HepG2 (cell line): ENCODE measurements around the gene DUOXA2. TPM values are rescaled to one million over a fixed set of nuclear protein-coding genes. Genes with fewer than 3 reads are reported as not detected.

ENCODE experiments used
- ATAC-seq: fragments of 200-7000 bp; cut with Tn5 transposase; 3 replicates; pipeline ENCODE4 v1.9.1; 2020; ENCODE audit warnings: mild to moderate bottlenecking, moderate library complexity
- BruUV-seq: library from RNA; stranded (reverse); fragments of 400-500 nt; replicated peaks from 2 replicates; lab custom pipeline; 2021; lab: Mats Ljungman, UMichigan
- CTCF ChIA-PET: fragments of 300-600 bp; formaldehyde crosslinking; extraction: SDS; loops from one replicate; lab custom pipeline; 2021; ENCODE audit warnings: low total read pairs, inconsistent platforms, low intra/inter-chr PET ratio; lab: Yijun Ruan, JAX
- POLR2A ChIA-PET: fragments of 350-600 bp; sonication (Branson Sonifier 250); formaldehyde crosslinking; loops from one replicate; lab custom pipeline; 2020; ENCODE audit warnings: antibody characterized with exemption, inconsistent platforms; lab: Yijun Ruan, JAX
- DNase-seq: peaks from one replicate; pipeline ENCODE4 v3.0.0-alpha.2; 2015; ENCODE audit warnings: low spot score
- FAIRE-seq: peaks from 3 replicates; lab custom pipeline; 2011; peaks lifted over from hg19 to GRCh38; lab: Jason Lieb, UNC
- H2AFZ ChIP-seq: one replicate; pipeline ENCODE4 v1.6.1; 2011; ENCODE audit warnings: low read length, inconsistent platforms
- H3K27ac ChIP-seq: fragments of 300-600 bp; 3 replicates; pipeline ENCODE4 v1.8.0; 2011; ENCODE audit warnings: mixed run types, mild to moderate bottlenecking, mixed read lengths, low read length, inconsistent platforms; ENCODE audit not compliant: insufficient read depth; ENCODE audit errors: extremely low read length
- H3K27me3 ChIP-seq, 2 experiments: fragments of 200-600 bp in 1 of 2; 2 replicates in 1 of 2; 3 replicates in 1 of 2; pipeline versions ENCODE4 v1.6.0 to v1.8.0; 2011; ENCODE audit warnings: low read length in 2 of 2, mild to moderate bottlenecking in 2 of 2, moderate library complexity in 2 of 2, inconsistent platforms in 1 of 2; ENCODE audit not compliant: insufficient read depth in 2 of 2, control insufficient read depth in 1 of 2
- H3K36me3 ChIP-seq, 2 experiments: fragments of 200-600 bp in 1 of 2; replicated peaks in 1 of 2; 2 replicates in 1 of 2; 3 replicates in 1 of 2; pipeline versions ENCODE4 v1.5.1 to v1.8.0; 2011; ENCODE audit warnings: low read length in 2 of 2, inconsistent platforms in 1 of 2; ENCODE audit not compliant: insufficient read depth in 2 of 2, control insufficient read depth in 1 of 2
- H3K4me1 ChIP-seq: 2 replicates; pipeline ENCODE4 v1.5.1; 2012; ENCODE audit warnings: low read length, inconsistent platforms; ENCODE audit not compliant: insufficient read depth
- H3K4me2 ChIP-seq: 2 replicates; pipeline ENCODE4 v1.6.0; 2011; ENCODE audit warnings: low read depth, low read length, inconsistent platforms
- H3K4me3 ChIP-seq, 3 experiments: fragments of 200-600 bp in 1 of 3; sonication (generic), shearing (Covaris generic) in 1 of 3; replicated peaks in 1 of 3; 2 replicates each; pipeline ENCODE4 v1.5.1; 2011 to 2016; ENCODE audit warnings: low read length in 3 of 3, inconsistent platforms in 2 of 3, low read depth in 2 of 3, mild to moderate bottlenecking in 2 of 3, control low read depth in 1 of 3, mixed read lengths in 1 of 3; ENCODE audit not compliant: insufficient read depth in 1 of 3
- H3K79me2 ChIP-seq: one replicate; pipeline ENCODE4 v1.6.1; 2011; ENCODE audit warnings: low read length, inconsistent platforms; ENCODE audit not compliant: insufficient read depth
- H3K9ac ChIP-seq: 2 replicates; pipeline ENCODE4 v1.6.0; 2011; ENCODE audit warnings: mild to moderate bottlenecking, low read depth, low read length, inconsistent platforms; ENCODE audit not compliant: insufficient read depth
- H3K9me3 ChIP-seq: 2 replicates; pipeline ENCODE4 v1.5.1; 2012; ENCODE audit warnings: mild to moderate bottlenecking, low read length
- H4K20me1 ChIP-seq: 2 replicates; pipeline ENCODE4 v1.6.0; 2011; ENCODE audit warnings: inconsistent platforms, mild to moderate bottlenecking, low read length, moderate library complexity; ENCODE audit not compliant: insufficient read depth
- ARID3A ChIP-seq: IDR thresholded peaks from 2 replicates; pipeline ENCODE4 v1.6.1; 2012; ENCODE audit warnings: low read depth, low read length, improper control_type of control experiment
- BCL6 ChIP-seq: IDR thresholded peaks from 2 replicates; pipeline ENCODE4 v1.6.1; 2016; ENCODE audit warnings: missing genetic modification reagents, missing compliant biosample characterization
- GATAD2A ChIP-seq: IDR thresholded peaks from 2 replicates; pipeline ENCODE4 v1.6.1; 2016
- HNF4A ChIP-seq: sonication (generic); formaldehyde crosslinking; IDR thresholded peaks from 2 replicates; pipeline ENCODE4 v1.4.0; 2020; ENCODE audit warnings: missing genetic modification reagents
- HNRNPL ChIP-seq: fragments of 200-400 bp; formaldehyde crosslinking; IDR thresholded peaks from 2 replicates; pipeline ENCODE4 v1.6.1; 2017; ENCODE audit warnings: mild to moderate bottlenecking, low read depth, low read length
- NFIB ChIP-seq: sonication (generic); formaldehyde crosslinking; IDR thresholded peaks from 2 replicates; pipeline ENCODE4 v1.9.0; 2021; ENCODE audit warnings: missing genetic modification reagents, mild to moderate bottlenecking, borderline replicate concordance
- NRL ChIP-seq: sonication (generic); formaldehyde crosslinking; IDR thresholded peaks from 2 replicates; pipeline ENCODE4 v1.5.0; 2020; ENCODE audit warnings: missing genetic modification reagents, mild to moderate bottlenecking, moderate library complexity, borderline replicate concordance
- PBX2 ChIP-seq: IDR thresholded peaks from 2 replicates; pipeline ENCODE4 v1.6.1; 2016; ENCODE audit warnings: control low read depth
- RARA ChIP-seq: IDR thresholded peaks from 2 replicates; pipeline ENCODE4 v1.6.1; 2016; ENCODE audit warnings: missing genetic modification reagents, missing compliant biosample characterization
- SP4 ChIP-seq: sonication (generic); formaldehyde crosslinking; IDR thresholded peaks from 2 replicates; pipeline ENCODE4 v1.8.1; 2023; ENCODE audit warnings: mild to moderate bottlenecking, missing genetic modification reagents
- SRF ChIP-seq: IDR thresholded peaks from 2 replicates; pipeline ENCODE4 v1.6.1; 2011; ENCODE audit warnings: mild to moderate bottlenecking, low read depth, low read length, moderate library complexity
- TEAD3 ChIP-seq: optimal IDR thresholded peaks from 2 replicates; pipeline ENCODE3; 2016; ENCODE audit warnings: borderline replicate concordance
- ZNF317 ChIP-seq: sonication (generic); formaldehyde crosslinking; IDR thresholded peaks from 2 replicates; pipeline ENCODE4 v1.5.0; 2020; ENCODE audit warnings: mild to moderate bottlenecking, missing genetic modification reagents
- ZNF343 ChIP-seq: sonication (generic); formaldehyde crosslinking; IDR thresholded peaks from 2 replicates; pipeline ENCODE4 v1.4.0; 2020; ENCODE audit warnings: mild to moderate bottlenecking, missing genetic modification reagents
- ZNF850 ChIP-seq: sonication (generic); formaldehyde crosslinking; conservative IDR thresholded peaks from 2 replicates; pipeline ENCODE4 v1.9.0; 2021; ENCODE audit warnings: mild to moderate bottlenecking, missing genetic modification reagents
- ZUFSP ChIP-seq: sonication (generic); formaldehyde crosslinking; IDR thresholded peaks from 2 replicates; pipeline ENCODE4 v1.9.0; 2021; ENCODE audit warnings: missing genetic modification reagents, mild to moderate bottlenecking, borderline replicate concordance
- WGBS: methylation state at CpG from one replicate; pipeline ENCODE4 v1.1.6; 2017; ENCODE audit warnings: low lambda C conversion rate; 5-methylcytosine and 5-hydroxymethylcytosine counted together
- in situ Hi-C: cut with HindIII; loops from 2 replicates; pipeline ENCODE4 v1.10.0; 2017; ENCODE audit warnings: low pct_unique_long_range_greater_than_20kb; ENCODE audit not compliant: extremely low pct_ligation_motif_present
- intact Hi-C: fragments of 100-400 bp; cut with micrococcal nuclease; formaldehyde crosslinking; loops from one replicate; pipeline ENCODE4 v1.10.0; 2022; ENCODE audit not compliant: unreplicated experiment
- polyA plus RNA-seq, 8 experiments: library from polyadenylated mRNA; depleted of rRNA in 3 of 8; stranded (reverse) in 7 of 8; unstranded in 1 of 8; fragments of >200 nt; fragmentation: Illumina TruSeq in 4 of 8; extraction: Trizol in 4 of 8; gene quantifications; 2 replicates each; pipeline versions ENCODE4 v1.2.1 to v1.2.3, GENCODE V29; 2011 to 2016; ENCODE audit warnings: low read depth in 4 of 8, missing spikeins in 1 of 8, mixed read lengths in 1 of 8; ENCODE audit not compliant: insufficient read depth in 1 of 8
- total RNA-seq, 5 experiments: library from RNA; depleted of rRNA; stranded (reverse); fragments of >200 nt; fragmentation: Illumina TruSeq; extraction: Trizol; gene quantifications; 2 replicates each; pipeline ENCODE4 v1.2.3, GENCODE V29; 2016; ENCODE audit warnings: low read depth in 1 of 5

DUOXA2 gene
- total and polyA plus RNA-seq, 2 of the 13 experiments (the other 11 are each of a cell fraction or from before 2014, with no cell fraction given), result 0.32 TPM; not detected in 1

- TF ChIP-seq ZUFSP (CRISPR knock-in tag) (no peak), PBX2 (CRISPR knock-in tag) (no peak), RARA (CRISPR knock-in tag) (0 out of 2 replicates have a peak, but pooled peaks have one; percentile 18), HNRNPL (no peak), TEAD3 (peak; percentile 14), GATAD2A (CRISPR knock-in tag) (0 out of 2 replicates have a peak, but pooled peaks have one; percentile 11), ZNF850 (no peak), NFIB (no peak), ZNF317 (CRISPR knock-in tag) (no peak), HNF4A (CRISPR knock-in tag) (peak; percentile 25; the same call in 1 of the 2 replicates), SP4 (CRISPR knock-in tag) (no peak), ARID3A (0 out of 2 replicates have a peak, but pooled peaks have one; percentile 36), NRL (CRISPR knock-in tag) (no peak), SRF (no peak), ZNF343 (CRISPR knock-in tag) (no peak), BCL6 (CRISPR knock-in tag) (0 out of 2 replicates have a peak, but pooled peaks have one; percentile 15)
- TF ChIP-seq, all 625 proteins: peak for 6
- H3K4me1 ChIP-seq, result peaks cover 25% of the 10 kb centered on the region
- ATAC-seq, result peak; percentile 70
- H3K79me2 ChIP-seq, result no peaks in the 10 kb centered on the region
- POLR2A ChIA-PET, result no interaction called here
- no peak overlapping the region for H3K27ac ChIP-seq
- H3K9ac ChIP-seq, result no peak overlapping the region
- H4K20me1 ChIP-seq, result no peaks in the 10 kb centered on the region
- CTCF ChIA-PET, result interaction anchor here (1.2 kb wide), 1 partner anchor 13 kb away, joined by 3 read pairs; no protein-coding TSS in a partner anchor
- BruUV-seq, result no TSS peak
- H3K36me3 ChIP-seq, result no peaks in the 10 kb centered on the region
- in situ Hi-C loops (no loop called here), intact Hi-C loops (no loop called here)
- no peak overlapping the region for H3K4me2 ChIP-seq
- H3K4me3 ChIP-seq, result no peak overlapping the region
- H3K27me3 ChIP-seq, result peaks cover 2 to 15% of the 10 kb centered on the region in 2 experiments; a peak in 4 of 5 replicates
- H3K9me3 ChIP-seq, result no peaks in the 10 kb centered on the region
- FAIRE-seq, result no peak
- H2AFZ ChIP-seq, result no peak overlapping the region
- 0% methylated on average over 3 of the region's 3 CpGs for WGBS
- peak; percentile 61 for DNase-seq
These were observed 17.4 kb downstream of the DUOXA2 start for GRCh38 chr15:45131510-45131909.
